ENCODE measurements around the gene HMGCS2. TPM values are rescaled to one million over a fixed set of nuclear protein-coding genes. Genes with fewer than 3 reads are reported as not detected.

HMGCS2 gene
- total and polyA plus RNA-seq, 4 donors = 297 to 944 (median 841) TPM

GRCh38 chr1:119732465-119733168 is 36.1 kb downstream of the HMGCS2 start:
- no peak for TF ChIP-seq RAD21 (IDR thresholded peaks at IDR 0.05)
- TF ChIP-seq HNF4A (conservative IDR thresholded peaks at IDR 0.05) = no peak
- TF ChIP-seq NR2F2 (IDR thresholded peaks at IDR 0.05) = no peak
- no peak for TF ChIP-seq GABPA (IDR thresholded peaks at IDR 0.05 in 1 of 2, conservative IDR thresholded peaks at IDR 0.05 in 1 of 2)
- no peak for TF ChIP-seq REST (IDR thresholded peaks at IDR 0.05)
- TF ChIP-seq JUND (IDR thresholded peaks at IDR 0.05) = no peak
- TF ChIP-seq MAX (IDR thresholded peaks at IDR 0.05) = no peak
- TF ChIP-seq EGR1 (IDR thresholded peaks at IDR 0.05; ENCODE audit: low read depth in 2 of 2) = no peak
- no peak for TF ChIP-seq FOXA1 (IDR thresholded peaks at IDR 0.05)
- no peak for TF ChIP-seq YY1 (IDR thresholded peaks at IDR 0.05)
- no peak for TF ChIP-seq SP1 (IDR thresholded peaks at IDR 0.05)
- peaks cover 0 to 25% (median 9%) of the 10 kb centered on the region in 4 donors for H3K36me3 ChIP-seq (ENCODE audit: control insufficient read depth in 4 of 4, insufficient read depth in 3 of 4, low read depth in 1 of 4, low read length in 3 of 4)

GRCh38 chr1:119731741-119732430 is 36.8 kb downstream of the HMGCS2 start:
- H3K9me3 ChIP-seq (ENCODE audit: control insufficient read depth in 4 of 4, low read length in 3 of 4) = no peaks in the 10 kb centered on the region
- H3K4me1 ChIP-seq (ENCODE audit: control insufficient read depth in 4 of 4, insufficient read depth in 4 of 4, low read length in 3 of 4) = peaks cover 10 to 79% (median 47%) of the 10 kb centered on the region in 4 donors
- no peak for TF ChIP-seq HNF4G (IDR thresholded peaks at IDR 0.05)
- TF ChIP-seq RXRA (IDR thresholded peaks at IDR 0.05) = no peak
- no peak for TF ChIP-seq MAX (IDR thresholded peaks at IDR 0.05)
- TF ChIP-seq JUND (IDR thresholded peaks at IDR 0.05) = no peak
- no peak for TF ChIP-seq TAF1 (conservative IDR thresholded peaks at IDR 0.05)
- no peak for TF ChIP-seq CTCF (IDR thresholded peaks at IDR 0.05; ENCODE audit: low read depth, low read length, missing input control)
- TF ChIP-seq FOXA2 (IDR thresholded peaks at IDR 0.05) = no peak
- 84% methylated on average over 6 of the region's 6 CpGs for WGBS
- peaks cover 0 to 24% (median 8%) of the 10 kb centered on the region in 4 donors for H3K36me3 ChIP-seq (ENCODE audit: control insufficient read depth in 4 of 4, insufficient read depth in 3 of 4, low read depth in 1 of 4, low read length in 3 of 4)
- no peak overlapping the region for H3K9ac ChIP-seq (ENCODE audit: low read depth in 1 of 2, low read length in 2 of 2)
- no peak overlapping the region for H3K27ac ChIP-seq (ENCODE audit: low read depth in 1 of 2, low read length in 2 of 2)
- no peak for DNase-seq (ENCODE audit: low spot score)
- no peaks in the 10 kb centered on the region for H3K27me3 ChIP-seq (ENCODE audit: control insufficient read depth in 4 of 4, insufficient read depth in 4 of 4, low read length in 3 of 4)
- H3K4me3 ChIP-seq (ENCODE audit: low read depth in 1 of 3, low read length in 3 of 3) = no peak overlapping the region

More at GRCh38 chr1:119732465-119733168, 36.1 kb downstream of the HMGCS2 start:
- no peak for DNase-seq (ENCODE audit: low spot score)
- H3K27me3 ChIP-seq (ENCODE audit: control insufficient read depth in 4 of 4, insufficient read depth in 4 of 4, low read length in 3 of 4) = no peaks in the 10 kb centered on the region
- no peak overlapping the region for H3K4me3 ChIP-seq (ENCODE audit: low read depth in 1 of 3, low read length in 3 of 3)
- no peaks in the 10 kb centered on the region for H3K9me3 ChIP-seq (ENCODE audit: control insufficient read depth in 4 of 4, low read length in 3 of 4)
- H3K27ac ChIP-seq (ENCODE audit: low read depth in 1 of 2, low read length in 2 of 2) = no peak overlapping the region
- H3K4me1 ChIP-seq (ENCODE audit: control insufficient read depth in 4 of 4, insufficient read depth in 4 of 4, low read length in 3 of 4) = peaks cover 10 to 80% (median 44%) of the 10 kb centered on the region in 4 donors
- WGBS = 83% methylated on average over 11 of the region's 11 CpGs
- H3K9ac ChIP-seq (ENCODE audit: low read depth in 1 of 2, low read length in 2 of 2) = no peak overlapping the region
